Cardiac fibroblast (primary cell): ENCODE measurements around the gene CHST15.
A peak's percentile ranks its signal among the peaks of the same experiment; 100 is the strongest.
"Not testable (repeated sequence)": the region's sequence is repeated elsewhere in the genome, so short reads cannot be mapped to it uniquely, and the experiment has no call there.

ENCODE experiments used
- DNase-seq, 2 donors: peaks; one replicate each; pipeline versions ENCODE4 v3.0.0 to v3.0.0-alpha.2; 2010; ENCODE audit warnings: low read depth in 2 of 2
- H3K4me3 ChIP-seq, 2 donors: replicated peaks in 1 of 2; 1 replicate in 1 of 2; 2 replicates in 1 of 2; pipeline ENCODE4 v1.5.1; 2011; ENCODE audit warnings: low read depth in 2 of 2, low read length in 2 of 2, mild to moderate bottlenecking in 2 of 2, moderate library complexity in 1 of 2
- CTCF ChIP-seq: IDR thresholded peaks from one replicate; pipeline ENCODE4 v1.5.1; 2011; ENCODE audit warnings: low read depth, mild to moderate bottlenecking, low read length, inconsistent platforms

CHST15 gene

GRCh38 chr10:124035928-124036558 lies 57.4 kb downstream of the CHST15 start:
- no peak for DNase-seq
- TF ChIP-seq CTCF = no peak
- H3K4me3 ChIP-seq = no peak overlapping the region

- no peak overlapping the region for H3K4me3 ChIP-seq
- TF ChIP-seq CTCF = no peak
- DNase-seq = no peak
Observed at GRCh38 chr10:124035306-124035927, 58.0 kb downstream of the CHST15 start.

- not testable (repeated sequence) for H3K4me3 ChIP-seq, DNase-seq
Observed at GRCh38 chr10:124034576-124035305, 58.7 kb downstream of the CHST15 start.

- DNase-seq = peak in 1 of 2 donors; percentile 55
- no peak for TF ChIP-seq CTCF
- H3K4me3 ChIP-seq = no peak overlapping the region
Observed at GRCh38 chr10:124033887-124034218, 59.5 kb downstream of the CHST15 start.

- TF ChIP-seq CTCF = no peak
- peak; percentile 51 to 68 for DNase-seq
- no peak overlapping the region for H3K4me3 ChIP-seq
Observed at GRCh38 chr10:124032971-124033886, 60.2 kb downstream of the CHST15 start.

GRCh38 chr10:124032087-124032935 lies 61.1 kb downstream of the CHST15 start:
- no peak overlapping the region for H3K4me3 ChIP-seq
- no peak for TF ChIP-seq CTCF
- DNase-seq = no peak
